Measurements from ENCODE around the gene RHOU.

RHOU gene

DNA sequence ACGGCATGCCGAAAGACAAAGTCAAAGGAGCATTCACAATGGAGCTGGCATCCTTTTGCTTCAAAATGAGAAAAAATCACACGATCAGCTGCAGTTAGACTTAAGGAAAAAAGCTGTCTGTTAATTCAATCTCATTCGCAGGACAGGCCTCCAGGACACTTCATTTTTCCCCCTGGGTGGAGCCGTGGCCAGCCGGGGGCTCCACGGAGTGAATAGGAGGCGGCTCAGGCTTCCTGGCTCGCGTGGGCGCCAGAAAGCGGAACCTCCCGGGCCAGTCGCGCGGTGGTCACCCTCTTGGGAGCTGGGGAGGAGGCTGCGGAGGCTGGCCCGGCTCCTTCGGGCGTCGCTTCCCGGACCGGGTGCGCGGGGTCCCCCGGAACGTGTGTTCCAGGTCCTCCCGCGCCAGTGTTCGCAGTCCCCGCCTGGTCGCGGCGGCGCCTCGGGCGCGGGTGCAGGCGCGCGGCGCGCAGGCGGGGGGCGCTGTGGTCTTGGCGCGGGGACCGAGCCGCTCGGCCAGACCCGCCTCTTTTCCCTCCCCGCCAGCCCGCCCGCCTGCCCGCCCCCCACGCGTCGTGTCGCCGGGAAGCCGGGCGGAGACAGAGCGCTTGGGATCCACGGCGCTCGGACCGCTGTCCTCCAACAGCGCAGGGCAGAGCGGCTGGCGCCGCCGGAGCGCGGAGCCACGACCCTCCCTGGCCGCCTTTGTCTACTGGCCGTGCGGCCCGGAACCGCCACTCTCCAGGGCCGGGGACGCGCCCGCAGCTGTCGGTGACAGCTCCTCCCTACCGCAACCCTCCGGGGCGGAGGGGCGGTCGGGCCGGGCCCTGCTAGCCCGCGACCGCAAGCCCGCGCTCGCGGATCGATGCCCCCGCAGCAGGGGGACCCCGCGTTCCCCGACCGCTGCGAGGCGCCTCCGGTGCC is at the start of gene RHOU:
RHOU (plus strand) TSS at position 599 of the 921 bp plus-strand sequence; CDS start at position 863, 264 bp downstream.
- no peaks in the 10 kb centered on the region for H4K20me1 ChIP-seq (ENCODE audit: low read depth, low read length)
- H3K9me3 ChIP-seq (ENCODE audit: insufficient read depth, low read length) = no peaks in the 10 kb centered on the region
- no peaks in the 10 kb centered on the region for H3K27me3 ChIP-seq (ENCODE audit: low read length)
- no peaks in the 10 kb centered on the region for H3F3A ChIP-seq (ENCODE audit: insufficient read depth)
- H3K4me3 ChIP-seq (ENCODE audit: insufficient read depth, low read length, poor library complexity, severe bottlenecking) = no peak within 1 kb of the TSS
- H3K27ac ChIP-seq (ENCODE audit: low read depth, low read length) = no peak within 1 kb of the TSS
- TF ChIP-seq, protein P1, sequence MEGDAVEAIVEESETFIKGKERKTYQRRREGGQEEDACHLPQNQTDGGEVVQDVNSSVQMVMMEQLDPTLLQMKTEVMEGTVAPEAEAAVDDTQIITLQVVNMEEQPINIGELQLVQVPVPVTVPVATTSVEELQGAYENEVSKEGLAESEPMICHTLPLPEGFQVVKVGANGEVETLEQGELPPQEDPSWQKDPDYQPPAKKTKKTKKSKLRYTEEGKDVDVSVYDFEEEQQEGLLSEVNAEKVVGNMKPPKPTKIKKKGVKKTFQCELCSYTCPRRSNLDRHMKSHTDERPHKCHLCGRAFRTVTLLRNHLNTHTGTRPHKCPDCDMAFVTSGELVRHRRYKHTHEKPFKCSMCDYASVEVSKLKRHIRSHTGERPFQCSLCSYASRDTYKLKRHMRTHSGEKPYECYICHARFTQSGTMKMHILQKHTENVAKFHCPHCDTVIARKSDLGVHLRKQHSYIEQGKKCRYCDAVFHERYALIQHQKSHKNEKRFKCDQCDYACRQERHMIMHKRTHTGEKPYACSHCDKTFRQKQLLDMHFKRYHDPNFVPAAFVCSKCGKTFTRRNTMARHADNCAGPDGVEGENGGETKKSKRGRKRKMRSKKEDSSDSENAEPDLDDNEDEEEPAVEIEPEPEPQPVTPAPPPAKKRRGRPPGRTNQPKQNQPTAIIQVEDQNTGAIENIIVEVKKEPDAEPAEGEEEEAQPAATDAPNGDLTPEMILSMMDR (IDR thresholded peaks at IDR 0.05; ENCODE audit: insufficient read depth, low read length, poor library complexity, severe bottlenecking) = no peak
- TF ChIP-seq EZH2phosphoT487 (conservative IDR thresholded peaks at IDR 0.05; ENCODE audit: low read length) = no peak
- no peak within 1 kb of the TSS for H3K9ac ChIP-seq (ENCODE audit: low read length)
- H3K36me3 ChIP-seq (ENCODE audit: low read length) = no peaks in the 10 kb centered on the region
- no peak within 1 kb of the TSS for H2AFZ ChIP-seq (ENCODE audit: low read depth, low read length, severe bottlenecking)
- H3K79me2 ChIP-seq (ENCODE audit: insufficient read depth, low read length) = no peaks in the 10 kb centered on the region
- H3K9me2 ChIP-seq (replicated peaks; ENCODE audit: insufficient read depth, low read length) = no peaks in the 10 kb centered on the region
- no peak within 1 kb of the TSS for H3K4me2 ChIP-seq (ENCODE audit: low read depth, low read length, poor library complexity, severe bottlenecking)

DNA sequence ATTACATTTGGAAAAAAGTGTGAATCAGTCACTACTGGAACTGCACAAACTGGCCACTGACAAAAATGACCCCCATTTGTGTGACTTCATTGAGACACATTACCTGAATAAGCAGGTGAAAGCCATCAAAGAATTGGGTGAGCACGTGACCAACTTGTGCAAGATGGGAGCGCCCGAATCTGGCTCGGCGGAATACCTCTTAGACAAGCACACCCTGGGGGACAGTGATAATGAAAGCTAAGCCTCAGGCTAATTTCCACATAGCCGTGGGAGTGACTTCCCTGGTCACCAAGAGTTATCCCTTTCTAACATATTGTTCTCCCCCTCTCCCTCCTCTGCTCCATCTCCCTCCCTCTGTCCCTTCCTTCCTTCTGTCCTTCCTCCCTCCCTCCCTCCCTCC is 47.7 kb upstream of the RHOU start:
- no peak overlapping the region for H3K4me2 ChIP-seq (ENCODE audit: low read depth, low read length, poor library complexity, severe bottlenecking)
- TF ChIP-seq, protein P1 (IDR thresholded peaks at IDR 0.05; ENCODE audit: insufficient read depth, low read length, poor library complexity, severe bottlenecking) = no peak
- no peak for TF ChIP-seq EZH2phosphoT487 (conservative IDR thresholded peaks at IDR 0.05; ENCODE audit: low read length)
- H3F3A ChIP-seq (ENCODE audit: insufficient read depth) = no peaks in the 10 kb centered on the region
- H3K27ac ChIP-seq (ENCODE audit: low read depth, low read length) = no peak overlapping the region
- no peaks in the 10 kb centered on the region for H3K9me3 ChIP-seq (ENCODE audit: insufficient read depth, low read length)
- no peaks in the 10 kb centered on the region for H3K36me3 ChIP-seq (ENCODE audit: low read length)
- H3K9ac ChIP-seq (ENCODE audit: low read length) = no peak overlapping the region
- H3K27me3 ChIP-seq (ENCODE audit: low read length) = no peaks in the 10 kb centered on the region
- no peaks in the 10 kb centered on the region for H4K20me1 ChIP-seq (ENCODE audit: low read depth, low read length)
- no peak overlapping the region for H3K4me3 ChIP-seq (ENCODE audit: insufficient read depth, low read length, poor library complexity, severe bottlenecking)
- H3K9me2 ChIP-seq (replicated peaks; ENCODE audit: insufficient read depth, low read length) = no peaks in the 10 kb centered on the region
- no peaks in the 10 kb centered on the region for H3K79me2 ChIP-seq (ENCODE audit: insufficient read depth, low read length)
- no peak overlapping the region for H2AFZ ChIP-seq (ENCODE audit: low read depth, low read length, severe bottlenecking)

DNA sequence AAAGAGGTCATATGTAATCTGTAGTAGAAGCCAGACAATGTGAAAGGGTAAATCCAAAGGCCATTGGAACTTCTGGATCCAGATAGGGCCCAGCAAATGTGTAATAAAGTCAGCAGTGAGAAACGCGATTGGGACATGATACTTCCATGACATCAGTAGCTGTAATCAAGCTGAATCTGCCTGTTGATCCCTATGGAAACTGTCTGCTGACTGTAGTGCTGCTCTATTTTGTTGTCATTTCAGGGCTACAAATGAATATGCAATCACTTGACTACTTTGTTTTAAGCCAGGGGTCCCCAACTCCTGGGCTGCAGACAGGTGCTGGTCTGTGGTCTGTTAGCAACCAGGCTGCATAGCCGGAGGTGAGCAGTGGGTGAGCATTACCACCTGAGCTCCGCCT is 46.0 kb upstream of the RHOU start:
- no peaks in the 10 kb centered on the region for H3K9me3 ChIP-seq (ENCODE audit: insufficient read depth, low read length)
- H3K27me3 ChIP-seq (ENCODE audit: low read length) = no peaks in the 10 kb centered on the region
- H3K4me3 ChIP-seq (ENCODE audit: insufficient read depth, low read length, poor library complexity, severe bottlenecking) = no peak overlapping the region
- H3F3A ChIP-seq (ENCODE audit: insufficient read depth) = no peaks in the 10 kb centered on the region
- H3K4me2 ChIP-seq (ENCODE audit: low read depth, low read length, poor library complexity, severe bottlenecking) = no peak overlapping the region
- H3K79me2 ChIP-seq (ENCODE audit: insufficient read depth, low read length) = no peaks in the 10 kb centered on the region
- no peak overlapping the region for H2AFZ ChIP-seq (ENCODE audit: low read depth, low read length, severe bottlenecking)
- H3K9ac ChIP-seq (ENCODE audit: low read length) = no peak overlapping the region
- no peak overlapping the region for H3K27ac ChIP-seq (ENCODE audit: low read depth, low read length)
- H3K36me3 ChIP-seq (ENCODE audit: low read length) = no peaks in the 10 kb centered on the region
- TF ChIP-seq EZH2phosphoT487 (conservative IDR thresholded peaks at IDR 0.05; ENCODE audit: low read length) = no peak
- no peaks in the 10 kb centered on the region for H4K20me1 ChIP-seq (ENCODE audit: low read depth, low read length)
- H3K9me2 ChIP-seq (replicated peaks; ENCODE audit: insufficient read depth, low read length) = no peaks in the 10 kb centered on the region

DNA sequence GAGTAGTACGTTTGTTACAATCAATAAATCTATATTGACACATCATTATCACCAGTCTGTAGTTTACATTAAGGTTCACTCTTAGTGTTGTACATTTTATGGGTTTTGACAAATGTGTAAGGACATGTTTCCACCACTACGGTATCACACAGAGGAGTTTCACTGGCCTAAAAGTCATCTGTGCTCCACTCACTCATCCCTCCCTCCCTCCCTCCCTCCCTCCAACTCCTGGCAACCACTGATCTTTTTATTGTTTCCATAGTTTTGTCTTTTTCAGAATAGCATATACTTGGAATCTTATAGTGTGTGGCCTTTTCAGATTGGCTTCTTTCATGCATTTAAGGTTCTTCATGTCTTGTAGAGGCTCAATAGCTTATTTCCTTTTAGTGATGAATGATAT is 44.1 kb upstream of the RHOU start:
- Histone ChIP-seq H3K4me3 (ENCODE audit: insufficient read depth, low read length, poor library complexity, severe bottlenecking) (no peak overlapping the region), H3K27ac (ENCODE audit: low read depth, low read length) (no peak overlapping the region), H2AFZ (ENCODE audit: low read depth, low read length, severe bottlenecking) (no peak overlapping the region), H3K9me2 (replicated peaks; ENCODE audit: insufficient read depth, low read length) (no peaks in the 10 kb centered on the region), H3K4me2 (ENCODE audit: low read depth, low read length, poor library complexity, severe bottlenecking) (no peak overlapping the region), H3F3A (ENCODE audit: insufficient read depth) (no peaks in the 10 kb centered on the region), H3K36me3 (ENCODE audit: low read length) (no peaks in the 10 kb centered on the region), H4K20me1 (ENCODE audit: low read depth, low read length) (no peaks in the 10 kb centered on the region), H3K79me2 (ENCODE audit: insufficient read depth, low read length) (no peaks in the 10 kb centered on the region), H3K9ac (ENCODE audit: low read length) (no peak overlapping the region), H3K9me3 (ENCODE audit: insufficient read depth, low read length) (no peaks in the 10 kb centered on the region), H3K27me3 (ENCODE audit: low read length) (no peaks in the 10 kb centered on the region)
- no peak for TF ChIP-seq EZH2phosphoT487 (conservative IDR thresholded peaks at IDR 0.05; ENCODE audit: low read length)
- TF ChIP-seq, protein P1 (IDR thresholded peaks at IDR 0.05; ENCODE audit: insufficient read depth, low read length, poor library complexity, severe bottlenecking) = no peak

Data from SU-DHL-6 (cell line).